GM19438 (cell line): Measurements from ENCODE around the gene SORBS2.
"Not testable (repeated sequence)": the region's sequence is repeated elsewhere in the genome, so short reads cannot be mapped to it uniquely, and the experiment has no call there.

ENCODE experiments used
- ATAC-seq: cut with Tn5 transposase; IDR thresholded peaks from one replicate; pipeline ENCODE4 v1.9.1; 2021; ENCODE audit warnings: low read depth; ENCODE audit not compliant: unreplicated experiment

Gene SORBS2

GRCh38 chr4:185718578-185719499, 93.2 kb downstream of the SORBS2 start:
- peak; percentile 63 for ATAC-seq

- no peak for ATAC-seq
Measured at GRCh38 chr4:185717377-185717741, 94.6 kb downstream of the SORBS2 start.

GRCh38 chr4:185716577-185717376, 95.2 kb downstream of the SORBS2 start:
- ATAC-seq: no peak

- no peak for ATAC-seq
Measured at GRCh38 chr4:185716141-185716551, 95.8 kb downstream of the SORBS2 start.

- ATAC-seq: not testable (repeated sequence)
Measured at GRCh38 chr4:185714524-185714923, 97.5 kb downstream of the SORBS2 start.

- ATAC-seq: no peak
Measured at GRCh38 chr4:185713731-185714130, 98.3 kb downstream of the SORBS2 start.

GRCh38 chr4:185713272-185713671, 98.7 kb downstream of the SORBS2 start:
- no peak for ATAC-seq

- ATAC-seq: no peak
Measured at GRCh38 chr4:185712350-185713024, 99.5 kb downstream of the SORBS2 start.

- no peak for ATAC-seq
Measured at GRCh38 chr4:185711726-185712125, 100.3 kb downstream of the SORBS2 start.

GRCh38 chr4:185710487-185710995, 101.5 kb downstream of the SORBS2 start:
- ATAC-seq: no peak

GRCh38 chr4:185709802-185710486, 102.0 kb downstream of the SORBS2 start:
- no peak for ATAC-seq

- no peak for ATAC-seq
Measured at GRCh38 chr4:185708348-185708747, 103.6 kb downstream of the SORBS2 start.

- ATAC-seq: not testable (repeated sequence)
Measured at GRCh38 chr4:185707622-185708021, 104.4 kb downstream of the SORBS2 start.

GRCh38 chr4:185702147-185702663, 109.8 kb downstream of the SORBS2 start:
- ATAC-seq: no peak

GRCh38 chr4:185700630-185701029, 111.4 kb downstream of the SORBS2 start:
- ATAC-seq: no peak

- ATAC-seq: no peak
Measured at GRCh38 chr4:185700048-185700447, 111.9 kb downstream of the SORBS2 start.

GRCh38 chr4:185697488-185697887, 114.5 kb downstream of the SORBS2 start:
- ATAC-seq: no peak

- ATAC-seq: no peak
Measured at GRCh38 chr4:185695743-185696142, 116.3 kb downstream of the SORBS2 start.

- ATAC-seq: no peak
Measured at GRCh38 chr4:185693548-185694215, 118.3 kb downstream of the SORBS2 start.
